Kidney (tissue), 14 donors: ENCODE measurements around the gene SP3. TPM values are rescaled to one million over a fixed set of nuclear protein-coding genes. Genes with fewer than 3 reads are reported as not detected.

Experiments
- DNase-seq, 5 donors: peaks; one replicate each; pipeline ENCODE4 v3.0.0-alpha.2; 2013 to 2020
- FAIRE-seq: peaks from 2 replicates; lab custom pipeline; 2012; peaks lifted over from hg19 to GRCh38; lab: Jason Lieb, UNC
- H3K27ac ChIP-seq, 2 donors: one replicate each; pipeline ENCODE4 v1.7.0; 2013; ENCODE audit warnings: low read depth in 2 of 2, low read length in 2 of 2, inconsistent platforms in 1 of 2
- H3K27me3 ChIP-seq: one replicate; pipeline ENCODE4 v1.7.1; 2013; ENCODE audit warnings: low read length, inconsistent platforms; ENCODE audit not compliant: control insufficient read depth, insufficient read depth
- H3K36me3 ChIP-seq, 3 donors: one replicate each; pipeline versions ENCODE4 v1.7.0 to v1.7.1; 2013; ENCODE audit warnings: low read length in 3 of 3, control low read depth in 1 of 3, inconsistent platforms in 1 of 3; ENCODE audit not compliant: insufficient read depth in 3 of 3, control insufficient read depth in 2 of 3
- H3K4me1 ChIP-seq, 3 donors: one replicate each; pipeline versions ENCODE4 v1.7.0 to v1.7.1; 2013; ENCODE audit warnings: low read length in 3 of 3, inconsistent platforms in 1 of 3, low read depth in 1 of 3; ENCODE audit not compliant: control insufficient read depth in 2 of 3, insufficient read depth in 2 of 3
- H3K4me3 ChIP-seq, 3 donors: one replicate each; pipeline versions ENCODE4 v1.7.0 to v1.8.1; 2013; ENCODE audit warnings: low read length in 3 of 3, control low read depth in 1 of 3, inconsistent platforms in 1 of 3
- H3K9ac ChIP-seq, 3 donors: one replicate each; pipeline versions ENCODE4 v1.7.0 to v1.7.1; 2013; ENCODE audit warnings: low read length in 3 of 3, control low read depth in 1 of 3, inconsistent platforms in 1 of 3
- H3K9me3 ChIP-seq, 3 donors: one replicate each; pipeline versions ENCODE4 v1.7.0 to v1.7.1; 2013; ENCODE audit warnings: low read length in 3 of 3, control low read depth in 1 of 3, inconsistent platforms in 1 of 3; ENCODE audit not compliant: control insufficient read depth in 2 of 3, insufficient read depth in 1 of 3
- CTCF ChIP-seq: IDR thresholded peaks from 3 replicates; pipeline ENCODE4 v1.5.1; 2012; ENCODE audit warnings: mild to moderate bottlenecking, moderate library complexity, borderline replicate concordance; ENCODE audit not compliant: insufficient read depth; ENCODE audit errors: extremely low read depth
- intact Hi-C: fragments of 100-400 bp; cut with DNase I; formaldehyde crosslinking; loops from one replicate; pipeline ENCODE4 v1.11.1; 2022
- polyA plus RNA-seq: library from polyadenylated mRNA; stranded (reverse); fragments of 350-450 nt; fragmentation: Illumina TruSeq; extraction: RNeasy Lipid Tissue Mini Kit (QIAGEN cat#74804); gene quantifications from one replicate; pipeline ENCODE4 v1.2.3, GENCODE V29; 2014; ENCODE audit warnings: low read depth, low replicate concordance; ENCODE audit not compliant: insufficient read depth
- total RNA-seq: library from RNA; stranded (reverse); fragmentation: NEBNext Ultra II Directional; extraction: Animal tissue kit (Norgen Biotek cat#: 25700); gene quantifications from one replicate; pipeline ENCODE4 v1.2.1, GENCODE V29; 2021
- donor health status: control.
- donor health status: control.
- donor health status: control.
- donor health status: control.
- donor health status: control.
- donor health status: DM: yes; HTN: yes; CAD: no.
- donor health status: Normal renal cell carcinoma (clear cell type).

The SP3 gene
- total and polyA plus RNA-seq, 2 donors from 2014 or later = 14.5 to 86.2 TPM

- intact Hi-C loops = no loop called here
- Histone ChIP-seq H3K27ac (no peak overlapping the region), H3K4me1 (no peaks in the 10 kb centered on the region), H3K36me3 (no peaks in the 10 kb centered on the region), H3K9ac (no peak overlapping the region), H3K27me3 (no peaks in the 10 kb centered on the region), H3K9me3 (no peaks in the 10 kb centered on the region), H3K4me3 (no peak overlapping the region)
- DNase-seq = no peak
- no peak for TF ChIP-seq CTCF
- no peak for FAIRE-seq
Measured at GRCh38 chr2:174005801-174006419, 40.7 kb upstream of the SP3 start.

- Histone ChIP-seq H3K9me3 (no peaks in the 10 kb centered on the region), H3K27me3 (no peaks in the 10 kb centered on the region), H3K9ac (no peak overlapping the region), H3K27ac (no peak overlapping the region), H3K4me3 (no peak overlapping the region), H3K4me1 (no peaks in the 10 kb centered on the region), H3K36me3 (no peaks in the 10 kb centered on the region)
- FAIRE-seq (no peak), DNase-seq (no peak)
- intact Hi-C loops = no loop called here
- TF ChIP-seq CTCF = no peak
Measured at GRCh38 chr2:174004905-174005605, 39.9 kb upstream of the SP3 start.

- no peak overlapping the region for H3K9ac ChIP-seq
- no peaks in the 10 kb centered on the region for H3K36me3 ChIP-seq
- FAIRE-seq = no peak
- intact Hi-C loops = no loop called here
- H3K27me3 ChIP-seq = no peaks in the 10 kb centered on the region
- H3K4me1 ChIP-seq = no peaks in the 10 kb centered on the region
- H3K27ac ChIP-seq = no peak overlapping the region
- no peak for TF ChIP-seq CTCF
- no peaks in the 10 kb centered on the region for H3K9me3 ChIP-seq
- no peak overlapping the region for H3K4me3 ChIP-seq
- no peak for DNase-seq
Measured at GRCh38 chr2:174003720-174004695, 38.8 kb upstream of the SP3 start.
